ENCODE results near the gene PTPRD. TPM values are rescaled to one million over a fixed set of nuclear protein-coding genes. Genes with fewer than 3 reads are reported as not detected.

The PTPRD gene
- total and polyA plus RNA-seq, 2 donors (not counting 1 experiment from before 2014, with no cell fraction given): 0.35 to 4.8 TPM

DNA sequence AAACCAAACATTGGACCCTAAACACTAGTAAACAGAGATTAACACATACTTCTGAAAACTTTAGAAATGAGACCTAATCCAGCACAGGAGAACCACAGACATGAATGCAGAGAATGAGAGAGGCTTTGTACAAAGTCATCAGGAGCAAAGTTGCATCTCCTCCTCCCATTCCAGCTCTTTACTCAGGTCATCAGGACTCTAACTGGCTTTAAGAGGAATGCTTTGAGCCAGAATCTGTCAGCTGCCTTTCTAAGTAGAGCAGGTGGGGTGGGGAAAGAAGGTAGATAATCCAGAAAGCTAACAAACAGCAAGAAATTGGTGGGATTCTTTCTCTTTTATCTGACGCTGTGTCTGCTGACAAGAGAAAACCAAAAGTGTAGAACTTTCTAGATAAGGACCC lies 2230.5 kb downstream of the PTPRD start:
- H3K9ac ChIP-seq (ENCODE audit: insufficient read depth, low read length): no peak overlapping the region
- no peak overlapping the region for H2AFZ ChIP-seq (ENCODE audit: low read length)
- H3K4me1 ChIP-seq (ENCODE audit: control insufficient read depth, extremely low read depth, insufficient read depth, low read length): no peaks in the 10 kb centered on the region
- H3K4me2 ChIP-seq (ENCODE audit: extremely low read depth, insufficient read depth, low read length): no peak overlapping the region
- no peaks in the 10 kb centered on the region for H4K20me1 ChIP-seq (ENCODE audit: control insufficient read depth, extremely low read depth, insufficient read depth, low read length)
- no peak overlapping the region for H3K4me3 ChIP-seq (replicated peaks in 1 of 4; ENCODE audit: control extremely low read depth in 1 of 4, insufficient read depth in 1 of 4, low read depth in 3 of 4, low read length in 4 of 4)
- H3K36me3 ChIP-seq (ENCODE audit: control insufficient read depth, insufficient read depth, low read length): no peaks in the 10 kb centered on the region
- no peaks in the 10 kb centered on the region for H3K9me3 ChIP-seq (ENCODE audit: control insufficient read depth, insufficient read depth, low read depth, low read length)
- no peaks in the 10 kb centered on the region for H3K79me2 ChIP-seq (ENCODE audit: control insufficient read depth, insufficient read depth, low read length)
- no peak overlapping the region for H3K27ac ChIP-seq (ENCODE audit: insufficient read depth, low read length)
- no peaks in the 10 kb centered on the region for H3K27me3 ChIP-seq (ENCODE audit: control insufficient read depth, insufficient read depth, low read length)
- DNase-seq (ENCODE audit: low read depth in 2 of 2): no peak
- TF ChIP-seq, protein P1, sequence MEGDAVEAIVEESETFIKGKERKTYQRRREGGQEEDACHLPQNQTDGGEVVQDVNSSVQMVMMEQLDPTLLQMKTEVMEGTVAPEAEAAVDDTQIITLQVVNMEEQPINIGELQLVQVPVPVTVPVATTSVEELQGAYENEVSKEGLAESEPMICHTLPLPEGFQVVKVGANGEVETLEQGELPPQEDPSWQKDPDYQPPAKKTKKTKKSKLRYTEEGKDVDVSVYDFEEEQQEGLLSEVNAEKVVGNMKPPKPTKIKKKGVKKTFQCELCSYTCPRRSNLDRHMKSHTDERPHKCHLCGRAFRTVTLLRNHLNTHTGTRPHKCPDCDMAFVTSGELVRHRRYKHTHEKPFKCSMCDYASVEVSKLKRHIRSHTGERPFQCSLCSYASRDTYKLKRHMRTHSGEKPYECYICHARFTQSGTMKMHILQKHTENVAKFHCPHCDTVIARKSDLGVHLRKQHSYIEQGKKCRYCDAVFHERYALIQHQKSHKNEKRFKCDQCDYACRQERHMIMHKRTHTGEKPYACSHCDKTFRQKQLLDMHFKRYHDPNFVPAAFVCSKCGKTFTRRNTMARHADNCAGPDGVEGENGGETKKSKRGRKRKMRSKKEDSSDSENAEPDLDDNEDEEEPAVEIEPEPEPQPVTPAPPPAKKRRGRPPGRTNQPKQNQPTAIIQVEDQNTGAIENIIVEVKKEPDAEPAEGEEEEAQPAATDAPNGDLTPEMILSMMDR (conservative IDR thresholded peaks at IDR 0.05 in 1 of 2, IDR thresholded peaks at IDR 0.05 in 1 of 2; ENCODE audit: low read depth in 1 of 2, low read length in 2 of 2): no peak
- TF ChIP-seq EZH2 (IDR thresholded peaks at IDR 0.05; ENCODE audit: low read length, missing control alignments): no peak

DNA sequence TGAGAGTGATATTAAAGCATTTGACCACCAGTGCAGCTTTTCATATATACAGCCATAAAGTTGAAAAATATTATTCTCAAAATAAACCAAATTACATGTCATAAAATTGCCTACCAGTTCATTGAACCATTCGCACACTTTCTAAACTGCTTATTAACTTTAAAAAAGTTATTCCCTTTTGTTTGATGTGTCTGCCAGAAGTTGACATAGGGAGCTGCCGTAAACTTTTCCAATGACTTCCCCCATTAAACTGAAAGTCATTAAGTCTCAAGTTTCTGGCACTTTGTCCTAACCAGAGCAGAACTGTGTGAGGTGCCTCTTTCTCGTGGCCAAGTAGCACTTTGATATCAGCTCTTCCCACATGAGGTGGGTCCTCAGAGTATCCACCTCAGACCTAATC lies 2231.2 kb downstream of the PTPRD start:
- H3K4me1 ChIP-seq (ENCODE audit: control insufficient read depth, extremely low read depth, insufficient read depth, low read length): no peaks in the 10 kb centered on the region
- no peaks in the 10 kb centered on the region for H4K20me1 ChIP-seq (ENCODE audit: control insufficient read depth, extremely low read depth, insufficient read depth, low read length)
- no peak overlapping the region for H3K9ac ChIP-seq (ENCODE audit: insufficient read depth, low read length)
- no peak overlapping the region for H3K4me2 ChIP-seq (ENCODE audit: extremely low read depth, insufficient read depth, low read length)
- H3K79me2 ChIP-seq (ENCODE audit: control insufficient read depth, insufficient read depth, low read length): no peaks in the 10 kb centered on the region
- no peak overlapping the region for H2AFZ ChIP-seq (ENCODE audit: low read length)
- H3K9me3 ChIP-seq (ENCODE audit: control insufficient read depth, insufficient read depth, low read depth, low read length): no peaks in the 10 kb centered on the region
- H3K27me3 ChIP-seq (ENCODE audit: control insufficient read depth, insufficient read depth, low read length): no peaks in the 10 kb centered on the region
- H3K36me3 ChIP-seq (ENCODE audit: control insufficient read depth, insufficient read depth, low read length): no peaks in the 10 kb centered on the region
- no peak overlapping the region for H3K27ac ChIP-seq (ENCODE audit: insufficient read depth, low read length)
- no peak overlapping the region for H3K4me3 ChIP-seq (replicated peaks in 1 of 4; ENCODE audit: control extremely low read depth in 1 of 4, insufficient read depth in 1 of 4, low read depth in 3 of 4, low read length in 4 of 4)
- no peak for DNase-seq (ENCODE audit: low read depth in 2 of 2)
- TF ChIP-seq, protein P1 (conservative IDR thresholded peaks at IDR 0.05 in 1 of 2, IDR thresholded peaks at IDR 0.05 in 1 of 2; ENCODE audit: low read depth in 1 of 2, low read length in 2 of 2): no peak
- no peak for TF ChIP-seq EZH2 (IDR thresholded peaks at IDR 0.05; ENCODE audit: low read length, missing control alignments)

GRCh38 chr9:8374471-8374870 lies 2238.3 kb downstream of the PTPRD start:
- Histone ChIP-seq H3K9ac (ENCODE audit: insufficient read depth, low read length) (no peak overlapping the region), H4K20me1 (ENCODE audit: control insufficient read depth, extremely low read depth, insufficient read depth, low read length) (no peaks in the 10 kb centered on the region), H3K36me3 (ENCODE audit: control insufficient read depth, insufficient read depth, low read length) (no peaks in the 10 kb centered on the region), H3K79me2 (ENCODE audit: control insufficient read depth, insufficient read depth, low read length) (no peaks in the 10 kb centered on the region), H3K4me3 (replicated peaks in 1 of 4; ENCODE audit: control extremely low read depth in 1 of 4, insufficient read depth in 1 of 4, low read depth in 3 of 4, low read length in 4 of 4) (no peak overlapping the region), H3K4me1 (ENCODE audit: control insufficient read depth, extremely low read depth, insufficient read depth, low read length) (no peaks in the 10 kb centered on the region), H2AFZ (ENCODE audit: low read length) (no peak overlapping the region), H3K27ac (ENCODE audit: insufficient read depth, low read length) (no peak overlapping the region), H3K4me2 (ENCODE audit: extremely low read depth, insufficient read depth, low read length) (no peak overlapping the region), H3K27me3 (ENCODE audit: control insufficient read depth, insufficient read depth, low read length) (no peaks in the 10 kb centered on the region), H3K9me3 (ENCODE audit: control insufficient read depth, insufficient read depth, low read depth, low read length) (no peaks in the 10 kb centered on the region)
- TF ChIP-seq, protein P1 (conservative IDR thresholded peaks at IDR 0.05 in 1 of 2, IDR thresholded peaks at IDR 0.05 in 1 of 2; ENCODE audit: low read depth in 1 of 2, low read length in 2 of 2): no peak
- no peak for TF ChIP-seq EZH2 (IDR thresholded peaks at IDR 0.05; ENCODE audit: low read length, missing control alignments)
- DNase-seq (ENCODE audit: low read depth in 2 of 2): no peak

Data from fibroblast of lung (primary cell).